Stomach smooth muscle (tissue), 2 donors: ENCODE results near the gene DIDO1.
"Not testable (repeated sequence)": the region's sequence is repeated elsewhere in the genome, so short reads cannot be mapped to it uniquely, and the experiment has no call there.

Experiments used
- H3K27ac ChIP-seq: one replicate; pipeline ENCODE4 v1.7.0; 2013; ENCODE audit warnings: mild to moderate bottlenecking, low read length, inconsistent platforms
- H3K27me3 ChIP-seq, 2 donors: one replicate each; pipeline ENCODE4 v1.7.0; 2013; ENCODE audit warnings: low read length in 2 of 2; ENCODE audit not compliant: insufficient read depth in 2 of 2, control insufficient read depth in 1 of 2
- H3K36me3 ChIP-seq, 2 donors: one replicate each; pipeline ENCODE4 v1.7.0; 2013; ENCODE audit warnings: low read length in 2 of 2; ENCODE audit not compliant: control insufficient read depth in 2 of 2, insufficient read depth in 2 of 2
- H3K4me1 ChIP-seq: one replicate; pipeline ENCODE4 v1.7.0; 2013; ENCODE audit warnings: low read length; ENCODE audit not compliant: control insufficient read depth, insufficient read depth
- H3K4me3 ChIP-seq, 2 donors: one replicate each; pipeline ENCODE4 v1.7.0; 2013; ENCODE audit warnings: low read length in 2 of 2
- H3K9ac ChIP-seq, 2 donors: one replicate each; pipeline ENCODE4 v1.7.0; 2013; ENCODE audit warnings: low read length in 2 of 2, mild to moderate bottlenecking in 1 of 2
- H3K9me3 ChIP-seq, 2 donors: one replicate each; pipeline ENCODE4 v1.7.0; 2013; ENCODE audit warnings: low read length in 2 of 2; ENCODE audit not compliant: control insufficient read depth in 2 of 2
- donor health status: healthy.
- donor health status: Pancreatic carcinoma.

Gene DIDO1

DNA sequence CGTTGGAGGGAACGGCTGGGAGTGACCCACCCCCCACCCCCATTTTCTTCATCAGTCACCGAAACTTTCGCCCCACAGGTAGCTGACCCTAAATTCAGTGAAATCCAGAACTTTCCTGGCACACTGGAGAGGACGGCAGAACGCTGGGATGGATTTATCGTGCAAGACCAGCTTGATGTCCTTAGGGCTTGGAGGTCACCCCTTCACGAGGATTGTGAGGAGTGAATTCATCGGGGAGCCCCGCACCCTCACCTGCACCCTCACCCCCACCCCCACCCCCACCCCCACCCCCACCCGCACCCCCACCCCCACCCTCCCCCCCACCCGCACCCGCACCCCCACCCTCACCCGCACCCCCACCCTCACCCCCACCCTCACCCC lies 51.4 kb downstream of the DIDO1 start:
- no peak overlapping the region for H3K27ac ChIP-seq
- H3K36me3 ChIP-seq: no peaks in the 10 kb centered on the region
- H3K9ac ChIP-seq: no peak overlapping the region

DNA sequence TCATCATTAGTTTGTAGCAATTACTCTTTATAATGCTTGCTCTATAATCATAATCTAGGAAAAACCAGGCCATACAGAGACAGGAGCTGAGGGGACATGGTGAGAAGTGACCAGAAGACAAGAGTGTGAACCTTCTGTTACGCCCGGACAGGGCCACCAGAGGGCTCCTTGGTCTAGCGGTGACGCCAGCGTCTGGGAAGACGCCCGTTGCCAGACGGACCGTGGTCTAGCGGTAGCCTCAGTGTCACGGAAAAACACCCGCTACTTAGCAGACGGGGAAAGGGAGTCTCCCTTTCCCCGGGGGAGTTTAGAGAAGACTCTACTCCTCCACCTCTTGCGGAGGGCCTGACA lies 52.6 kb downstream of the DIDO1 start:
- H3K27ac ChIP-seq, H3K27me3 ChIP-seq, H3K36me3 ChIP-seq, H3K9ac ChIP-seq, H3K9me3 ChIP-seq, H3K4me3 ChIP-seq: not testable (repeated sequence)
- H3K4me1 ChIP-seq: peaks cover 22% of the 10 kb centered on the region

More for the DNA sequence above, 51.4 kb downstream of the DIDO1 start:
- H3K4me3 ChIP-seq: no peak overlapping the region
- peaks cover 22% of the 10 kb centered on the region for H3K4me1 ChIP-seq
- peaks cover 0 to 2% of the 10 kb centered on the region in 2 donors for H3K9me3 ChIP-seq
- no peaks in the 10 kb centered on the region for H3K27me3 ChIP-seq

DNA sequence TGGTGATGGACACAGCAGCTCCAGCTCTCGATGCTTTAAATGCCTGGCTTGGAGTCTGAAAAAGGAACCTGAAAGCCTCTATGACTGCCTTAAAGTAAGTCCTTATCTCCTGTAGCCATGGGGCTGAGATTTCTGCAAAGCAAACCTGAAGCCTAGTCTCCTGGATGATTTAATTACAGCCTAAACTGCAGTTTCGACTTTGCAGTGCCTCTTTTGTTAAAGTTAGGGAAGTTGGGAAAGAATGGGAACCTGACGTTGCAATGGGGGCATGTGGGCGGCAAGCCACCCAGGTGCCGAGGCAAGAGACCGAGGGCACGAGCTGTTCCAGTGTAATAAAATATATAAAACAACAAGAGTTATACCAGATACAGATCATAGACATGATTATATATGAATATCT lies 53.0 kb downstream of the DIDO1 start:
- no peak overlapping the region for H3K4me3 ChIP-seq
- H3K9ac ChIP-seq: no peak overlapping the region
- H3K36me3 ChIP-seq: no peaks in the 10 kb centered on the region
- no peak overlapping the region for H3K27ac ChIP-seq
- H3K9me3 ChIP-seq: peaks cover 0 to 3% of the 10 kb centered on the region in 2 donors
- H3K4me1 ChIP-seq: peaks cover 22% of the 10 kb centered on the region
- H3K27me3 ChIP-seq: no peaks in the 10 kb centered on the region

DNA sequence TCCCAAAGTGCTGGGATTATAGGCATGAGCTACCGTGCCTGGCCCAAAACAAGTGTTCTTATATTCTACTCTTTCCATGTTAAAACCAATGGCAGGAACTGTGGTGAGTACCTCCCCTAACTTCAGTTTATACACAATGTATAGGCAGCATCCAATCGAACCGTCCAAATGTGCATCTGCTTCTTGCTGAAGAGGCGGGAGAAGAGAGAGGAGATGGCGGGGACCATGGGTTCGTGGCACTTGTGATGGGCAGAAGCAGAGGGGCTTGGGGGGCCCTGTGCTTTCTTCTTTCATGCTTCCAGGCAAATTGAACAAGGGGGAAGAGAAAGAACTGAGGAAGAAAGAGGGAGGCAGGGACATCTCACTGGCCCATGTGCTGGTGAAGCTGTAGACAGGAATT lies 53.4 kb downstream of the DIDO1 start:
- Histone ChIP-seq H3K36me3 (no peaks in the 10 kb centered on the region), H3K4me1 (peaks cover 22% of the 10 kb centered on the region), H3K27me3 (no peaks in the 10 kb centered on the region), H3K27ac (no peak overlapping the region), H3K4me3 (no peak overlapping the region), H3K9me3 (peaks cover 0 to 3% of the 10 kb centered on the region in 2 donors), H3K9ac (no peak overlapping the region)

DNA sequence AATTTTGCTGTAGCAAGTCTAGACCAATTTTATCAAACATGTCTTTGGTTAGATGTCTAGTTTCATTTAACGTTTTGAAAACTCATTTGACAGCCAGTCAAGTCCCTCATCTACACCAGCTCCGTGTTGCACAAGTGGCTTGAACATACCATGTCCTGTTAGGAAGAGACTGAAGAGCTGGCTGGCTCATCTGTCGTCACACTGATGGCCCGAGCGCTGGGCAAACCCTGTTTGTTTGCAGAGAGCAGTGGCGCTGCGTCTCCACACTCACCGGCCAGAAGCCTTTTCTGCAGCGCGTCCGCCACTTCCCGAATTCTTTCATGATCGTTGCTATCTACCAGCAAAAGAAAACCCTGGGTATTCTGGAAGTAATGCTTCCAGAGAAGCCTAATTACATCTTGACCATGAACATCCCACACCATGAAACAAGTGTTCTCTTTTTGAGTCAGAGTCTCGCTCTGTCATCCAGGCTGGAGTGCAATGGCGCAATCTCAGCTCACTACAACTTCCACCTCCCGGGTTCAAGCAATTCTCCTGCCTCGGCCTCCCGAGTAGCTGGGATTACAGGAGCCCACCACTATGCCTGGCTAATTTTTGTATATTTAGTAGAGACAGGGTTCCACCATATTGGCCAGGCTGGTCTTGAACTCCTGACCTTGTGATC lies 54.0 kb downstream of the DIDO1 start:
- Histone ChIP-seq H3K4me1 (peaks cover 20% of the 10 kb centered on the region), H3K27me3 (no peaks in the 10 kb centered on the region), H3K4me3 (no peak overlapping the region), H3K9me3 (peaks cover 0 to 3% of the 10 kb centered on the region in 2 donors), H3K27ac (no peak overlapping the region), H3K9ac (no peak overlapping the region), H3K36me3 (no peaks in the 10 kb centered on the region)

DNA sequence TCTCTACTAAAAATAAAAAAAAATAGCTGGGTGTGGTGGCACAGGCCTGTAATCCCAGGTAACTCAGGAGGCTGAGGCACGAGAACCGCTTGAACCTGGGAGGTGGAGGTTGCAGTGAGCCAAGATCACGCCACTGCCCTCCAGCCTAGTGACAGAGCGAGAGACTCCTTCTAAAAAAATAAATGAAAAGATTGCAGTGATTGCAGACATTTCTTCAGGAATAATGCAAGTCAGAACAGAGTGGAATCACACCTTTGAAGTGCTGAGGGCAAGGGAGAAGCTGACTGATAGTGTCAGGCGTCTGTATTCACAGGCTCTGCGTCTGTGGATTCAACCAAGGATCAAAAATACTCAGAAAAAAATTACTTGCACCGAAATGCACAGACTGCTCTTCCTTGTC lies 62.1 kb downstream of the DIDO1 start:
- Histone ChIP-seq H3K36me3 (no peaks in the 10 kb centered on the region), H3K9ac (no peak overlapping the region), H3K27me3 (peaks cover 0 to 11% of the 10 kb centered on the region in 2 donors)

DNA sequence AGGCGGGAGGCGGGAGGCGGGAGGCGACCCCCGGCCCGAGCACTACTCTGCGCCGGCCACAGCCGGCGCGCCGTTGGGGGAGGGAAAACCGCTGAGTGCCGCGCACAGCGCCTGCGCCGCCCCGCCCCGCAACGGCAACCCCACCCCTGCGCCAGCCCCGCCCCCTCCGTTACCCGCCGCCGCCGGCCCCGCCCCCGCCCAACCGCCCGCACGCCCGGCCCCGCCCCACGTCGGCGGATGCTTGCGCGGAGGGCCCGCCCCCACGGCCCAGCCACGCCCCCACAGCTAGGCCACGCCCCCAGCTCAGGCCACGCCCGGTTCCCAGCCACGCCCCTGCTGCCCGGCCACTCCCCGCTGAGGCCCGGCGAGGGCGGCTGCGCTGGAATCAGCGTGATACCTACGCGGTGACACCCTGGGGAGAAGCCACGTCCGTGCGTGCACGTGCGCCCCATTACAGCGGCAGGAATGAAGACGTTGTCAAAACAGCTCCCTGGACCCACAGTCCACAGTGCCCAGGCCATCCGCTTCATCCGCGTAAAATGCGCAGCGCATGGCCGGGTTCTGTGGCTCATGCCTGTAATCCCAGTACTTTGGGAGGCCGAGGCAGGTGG lies 64.5 kb downstream of the DIDO1 start, which contains the start of gene TCFL5:
TCFL5 (minus strand) TSS at position 97 of the 611 bp plus-strand sequence. CDS start 152 bp downstream, outside the sequence.
- no peaks in the 10 kb centered on the region for H3K9me3 ChIP-seq
- H3K4me3 ChIP-seq: peak within 1 kb of the TSS; percentile 31 to 69
- peaks cover 7% of the 10 kb centered on the region for H3K4me1 ChIP-seq
- H3K27me3 ChIP-seq: peaks cover 0 to 11% of the 10 kb centered on the region in 2 donors
- no peak within 1 kb of the TSS for H3K27ac ChIP-seq
- peaks cover 6 to 7% of the 10 kb centered on the region in 2 donors for H3K36me3 ChIP-seq
- H3K9ac ChIP-seq: no peak within 1 kb of the TSS

More for the DNA sequence above, 62.1 kb downstream of the DIDO1 start:
- H3K4me3 ChIP-seq: no peak overlapping the region
- H3K9me3 ChIP-seq: no peaks in the 10 kb centered on the region
- peaks cover 7% of the 10 kb centered on the region for H3K4me1 ChIP-seq
- H3K27ac ChIP-seq: no peak overlapping the region

DNA sequence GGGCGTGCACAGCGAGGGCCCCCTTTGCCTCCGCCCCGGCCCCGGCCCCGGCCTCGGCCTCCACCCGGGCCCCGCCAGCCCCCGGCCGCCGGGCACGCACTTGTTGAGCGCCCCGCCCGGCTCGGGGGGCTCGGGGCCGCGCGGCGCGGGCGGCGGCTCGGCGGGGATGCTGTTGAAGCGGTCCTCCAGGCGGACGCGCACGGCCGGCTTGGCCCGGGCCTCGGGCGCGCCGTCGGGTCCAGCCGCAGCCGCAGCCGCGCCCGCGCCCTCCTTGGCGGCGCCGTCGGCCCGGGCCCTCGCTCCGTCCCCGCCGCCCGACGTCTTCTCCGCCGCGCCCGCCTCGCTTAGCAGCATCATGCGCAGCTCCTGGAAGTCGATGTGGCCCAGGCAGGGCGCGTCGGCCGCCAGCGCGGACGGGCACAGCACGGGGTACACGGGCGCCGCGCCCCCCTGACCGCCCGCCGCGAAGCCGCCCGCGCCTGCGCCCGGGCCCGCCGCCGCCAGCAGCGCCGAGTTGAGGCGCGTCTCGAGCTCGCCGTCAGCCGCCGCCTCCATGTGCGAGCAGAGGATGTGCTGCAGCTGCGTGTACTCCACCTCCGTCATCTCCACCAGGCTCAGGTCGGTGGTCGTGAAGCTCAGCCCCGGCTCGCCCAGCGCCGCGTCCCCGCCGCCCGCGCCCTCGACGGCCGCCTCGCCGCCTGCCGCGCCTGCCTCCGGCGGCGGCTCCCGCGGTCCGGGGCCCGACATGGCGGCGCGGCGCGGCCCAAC lies 65.2 kb downstream of the DIDO1 start:
- H3K9ac ChIP-seq: no peak overlapping the region
- H3K4me3 ChIP-seq: peak overlapping the region in 1 of 2 donors; percentile 69
- no peaks in the 10 kb centered on the region for H3K9me3 ChIP-seq
- H3K27ac ChIP-seq: no peak overlapping the region
- peaks cover 7% of the 10 kb centered on the region for H3K4me1 ChIP-seq
- H3K36me3 ChIP-seq: peaks cover 6 to 8% of the 10 kb centered on the region in 2 donors
- H3K27me3 ChIP-seq: peaks cover 0 to 11% of the 10 kb centered on the region in 2 donors

DNA sequence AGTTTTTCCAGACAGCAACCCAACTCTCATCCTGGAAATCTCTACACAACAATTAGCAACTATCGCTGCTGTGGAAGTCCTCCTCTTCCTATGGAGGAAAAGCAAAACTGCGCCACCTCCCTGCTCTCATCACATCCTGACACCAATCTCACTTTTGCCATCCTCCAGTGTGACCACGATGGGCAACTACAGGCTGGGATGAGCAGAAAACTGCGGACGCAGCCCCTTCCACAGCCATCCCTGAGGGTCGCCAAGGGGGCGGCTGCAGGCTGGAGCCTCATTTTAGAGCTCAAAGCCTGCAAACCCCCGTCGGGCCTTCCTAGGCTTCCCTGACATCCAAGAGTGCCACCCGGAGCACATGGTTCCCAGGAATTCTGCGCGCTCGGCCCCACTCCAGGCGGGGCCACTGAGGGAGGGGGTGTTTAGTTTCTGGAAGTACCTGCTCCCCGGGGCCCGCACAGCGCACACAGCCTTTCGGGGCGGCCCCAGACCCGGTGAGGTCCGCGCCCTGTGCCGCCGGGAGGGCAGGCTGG lies 65.8 kb downstream of the DIDO1 start:
- Histone ChIP-seq H3K27ac (no peak overlapping the region), H3K9ac (peak overlapping the region in 1 of 2 donors; percentile 21), H3K9me3 (no peaks in the 10 kb centered on the region), H3K36me3 (peaks cover 6 to 8% of the 10 kb centered on the region in 2 donors), H3K4me1 (peaks cover 7% of the 10 kb centered on the region), H3K4me3 (peak overlapping the region; percentile 40 to 59), H3K27me3 (peaks cover 0 to 11% of the 10 kb centered on the region in 2 donors)

DNA sequence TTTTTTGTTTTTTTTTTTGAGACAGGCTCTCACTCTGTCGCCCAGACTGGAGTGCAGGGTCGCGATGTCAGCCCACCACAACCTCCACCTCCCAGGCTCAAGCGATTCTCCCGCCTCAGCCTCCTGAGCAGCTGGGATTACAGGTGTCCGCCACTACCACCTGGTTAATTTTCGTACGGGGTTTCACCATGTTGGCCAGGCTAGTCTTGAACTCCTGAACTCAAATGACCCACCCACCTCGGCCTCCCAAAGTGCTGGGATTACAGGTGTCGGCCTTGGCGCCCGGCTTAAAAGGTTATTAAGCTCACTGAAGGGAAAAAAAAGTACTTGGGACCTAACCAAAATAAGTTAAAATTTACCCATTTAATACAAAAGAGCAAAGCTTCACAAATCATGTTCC lies 66.6 kb downstream of the DIDO1 start:
- Histone ChIP-seq H3K4me1 (peaks cover 7% of the 10 kb centered on the region), H3K4me3 (no peak overlapping the region), H3K9ac (no peak overlapping the region), H3K36me3 (peaks cover 6 to 8% of the 10 kb centered on the region in 2 donors), H3K9me3 (no peaks in the 10 kb centered on the region), H3K27me3 (peaks cover 0 to 11% of the 10 kb centered on the region in 2 donors), H3K27ac (no peak overlapping the region)
